Measurements from ENCODE around the gene KISS1R. TPM values are rescaled to one million over a fixed set of nuclear protein-coding genes. Genes with fewer than 3 reads are reported as not detected.

Gene KISS1R
- total and polyA plus RNA-seq, 2 of the 4 experiments (the other 2 are of a cell fraction): not detected

DNA sequence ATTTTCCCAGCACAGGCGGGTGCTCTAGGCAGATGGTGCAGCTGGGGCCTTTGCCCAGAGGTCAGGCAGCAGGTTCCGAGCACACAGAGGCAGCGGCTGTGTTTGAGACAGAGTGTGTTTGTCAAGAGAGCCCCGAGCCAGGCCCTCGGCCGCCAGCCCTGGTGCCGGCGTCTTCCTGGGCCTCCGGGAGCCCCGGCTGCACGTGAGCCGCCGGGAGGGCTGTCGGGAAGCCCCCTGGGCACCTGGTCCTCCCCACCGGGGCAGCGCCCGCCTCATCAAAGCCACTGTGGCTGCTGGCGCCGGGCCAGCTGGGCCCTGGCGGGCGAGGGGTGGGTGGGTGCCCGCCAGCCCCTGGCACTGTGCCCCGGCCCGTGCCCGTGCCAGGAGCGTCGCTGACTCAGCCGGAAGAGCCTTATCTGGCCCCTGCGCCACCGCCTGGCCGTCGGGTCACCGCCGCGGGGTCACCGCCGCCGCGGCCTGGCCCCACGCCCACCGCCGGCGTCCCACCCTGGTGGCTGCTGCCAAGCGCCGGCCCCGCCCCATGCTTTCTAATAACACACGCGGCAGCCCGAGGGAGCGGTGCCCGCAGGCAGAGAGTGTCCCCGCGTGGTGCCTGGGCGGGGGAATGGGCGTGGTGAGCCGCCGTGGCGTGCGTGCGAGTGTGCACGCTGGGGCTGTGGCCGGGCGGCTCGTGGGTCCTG is 23.6 kb downstream of the KISS1R start:
- no peaks in the 10 kb centered on the region for H3K9me3 ChIP-seq (ENCODE audit: control insufficient read depth, insufficient read depth, low read length)
- H4K5ac ChIP-seq (ENCODE audit: low read depth, low read length): no peak overlapping the region
- no peaks in the 10 kb centered on the region for H3K27me3 ChIP-seq (ENCODE audit: control insufficient read depth, insufficient read depth, low read length)
- no TSS peak for BruUV-seq (replicated peaks)
- H3K27ac ChIP-seq (ENCODE audit: insufficient read depth, low read length): peak overlapping the region; percentile 43
- no peak overlapping the region for H2BK20ac ChIP-seq (ENCODE audit: low read depth, low read length)
- dilution Hi-C loops (cut with HindIII; ENCODE audit: low sequenced_read_pairs, unreplicated experiment): no loop called here
- intact Hi-C loops (cut with micrococcal nuclease): no loop called here
- TF ChIP-seq MAZ (IDR thresholded peaks at IDR 0.05; ENCODE audit: borderline replicate concordance, low read depth, low read length) (no peak), BHLHE40 (IDR thresholded peaks at IDR 0.05; ENCODE audit: low read depth, low read length) (peak; percentile 63)
- H3K9me1 ChIP-seq (ENCODE audit: insufficient read depth, low read length): peaks cover 17% of the 10 kb centered on the region
- H3K4me3 ChIP-seq (ENCODE audit: insufficient read depth, low read depth, low read length): no peak overlapping the region
- peaks cover 9% of the 10 kb centered on the region; the same call in 1 of the 2 replicates for H3K4me1 ChIP-seq (ENCODE audit: control insufficient read depth, insufficient read depth, low read length)
- peak overlapping the region; percentile 58 for H2AFZ ChIP-seq (replicated peaks; ENCODE audit: low read length, poor library complexity)
- peak overlapping the region; percentile 82 for H2AK9ac ChIP-seq (replicated peaks; ENCODE audit: low read depth, low read length, poor library complexity)
- H3K4ac ChIP-seq (ENCODE audit: low read depth, low read length): peak overlapping the region; percentile 0; the same call in 1 of the 2 replicates
- 0 out of 2 replicates have a peak overlapping the region, but pooled peaks have one; percentile 1 for H3K14ac ChIP-seq (replicated peaks; ENCODE audit: low read depth, low read length)
- no peak overlapping the region for H3K23ac ChIP-seq (ENCODE audit: low read depth, low read length)
- peaks cover 88% of the 10 kb centered on the region for H4K20me1 ChIP-seq (ENCODE audit: insufficient read depth, low read length)
- 44% methylated on average over 44 of the region's 64 CpGs; no CpG with 5 or more reads in 1 of the 2 experiments for WGBS, 2 experiments (ENCODE audit: extremely low coverage in 2 of 2, insufficient read length in 1 of 2)
- H3K79me1 ChIP-seq (ENCODE audit: low read depth in 1 of 2, low read length in 2 of 2): peaks cover 17 to 79% of the 10 kb centered on the region in 2 experiments
- DNase-seq: peak; percentile 57
- peak overlapping the region; percentile 96 for H2AK5ac ChIP-seq (ENCODE audit: low read depth, low read length)
- peak overlapping the region; percentile 62; the same call in 1 of the 2 replicates for H4K91ac ChIP-seq (ENCODE audit: insufficient read depth, low read depth, low read length)
- peak; percentile 80 for ATAC-seq (ENCODE audit: low read depth)
- H3K4me2 ChIP-seq (ENCODE audit: low read depth, low read length): no peak overlapping the region; the same call in 1 of the 2 replicates
- H3K18ac ChIP-seq (ENCODE audit: low read depth, low read length): no peak overlapping the region
- peak overlapping the region; percentile 59; the same call in 1 of the 3 replicates for H2BK15ac ChIP-seq (ENCODE audit: low read depth, low read length)
- H3K9ac ChIP-seq (ENCODE audit: low read depth, low read length): no peak overlapping the region
- ChIA-PET POLR2A (ENCODE audit: unreplicated experiment) (no interaction called here), CTCF (no interaction called here)
- H2BK120ac ChIP-seq (ENCODE audit: low read depth, low read length): no peak overlapping the region
- in situ Hi-C loops (cut with MboI; ENCODE audit: low sequenced_read_pairs): no loop called here
- H3K36me3 ChIP-seq (ENCODE audit: control insufficient read depth, insufficient read depth, low read length): peaks cover 51% of the 10 kb centered on the region
- no peak overlapping the region for H3K56ac ChIP-seq (ENCODE audit: extremely low read depth, insufficient read depth, low read length)
- H2BK5ac ChIP-seq (ENCODE audit: low read depth, low read length, poor library complexity, severe bottlenecking): peak overlapping the region; percentile 21
- peak overlapping the region; percentile 51 to 65; a peak in 2 of 4 replicates for H4K8ac ChIP-seq (ENCODE audit: low read depth in 2 of 2, low read length in 2 of 2)

All from IMR-90 (cell line).